Activated CD8-positive, alpha-beta memory T cell treated with anti-CD3 and anti-CD28 coated beads, Interleukin-2, amount 50 U/mL, for 4 hours (primary cell): ENCODE results near the gene RAB11FIP4.

Experiments
- DNase-seq: peaks from one replicate; pipeline ENCODE4 v3.0.0-alpha.2; 2020

The RAB11FIP4 gene

DNA sequence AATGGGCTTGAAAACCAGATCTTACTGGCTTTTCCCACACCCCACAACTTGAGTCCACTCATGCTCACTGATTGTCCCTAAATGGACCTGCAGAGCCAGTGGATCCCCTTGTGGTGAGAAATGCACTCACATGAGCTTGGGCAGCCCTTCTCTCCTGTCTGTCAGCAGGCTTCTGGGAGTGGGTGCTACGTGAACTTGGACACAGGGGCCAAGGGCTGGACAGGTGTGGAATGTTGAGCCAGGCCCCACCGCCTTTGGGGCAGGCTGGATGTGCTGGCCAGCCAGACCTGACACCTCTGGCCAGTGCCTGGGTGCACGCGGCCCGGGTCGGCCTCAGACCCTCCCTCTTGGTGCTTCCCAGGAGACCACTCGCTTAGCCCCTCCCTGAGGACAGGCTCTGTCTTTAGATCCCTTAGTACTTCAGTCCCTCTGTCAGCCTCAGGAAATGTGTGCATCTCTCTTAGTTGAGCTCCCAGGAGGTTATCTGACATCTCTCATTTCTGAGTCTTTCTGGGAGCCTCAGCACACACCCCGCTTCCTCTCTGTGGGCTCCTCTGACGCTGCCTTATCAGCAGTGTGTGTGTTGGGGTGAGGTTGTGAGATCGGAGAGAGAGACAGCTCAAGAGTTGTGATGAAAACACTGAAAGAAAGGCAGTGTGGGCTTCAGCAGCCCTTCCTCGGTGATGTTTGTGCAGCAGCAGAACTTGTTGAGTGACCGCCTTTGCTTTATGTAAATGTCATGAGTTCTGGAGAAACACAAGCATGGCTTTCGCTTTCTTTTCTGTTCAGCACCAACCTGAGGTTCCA is 117.0 kb downstream of the RAB11FIP4 start:
- peak; percentile 53 for DNase-seq

DNA sequence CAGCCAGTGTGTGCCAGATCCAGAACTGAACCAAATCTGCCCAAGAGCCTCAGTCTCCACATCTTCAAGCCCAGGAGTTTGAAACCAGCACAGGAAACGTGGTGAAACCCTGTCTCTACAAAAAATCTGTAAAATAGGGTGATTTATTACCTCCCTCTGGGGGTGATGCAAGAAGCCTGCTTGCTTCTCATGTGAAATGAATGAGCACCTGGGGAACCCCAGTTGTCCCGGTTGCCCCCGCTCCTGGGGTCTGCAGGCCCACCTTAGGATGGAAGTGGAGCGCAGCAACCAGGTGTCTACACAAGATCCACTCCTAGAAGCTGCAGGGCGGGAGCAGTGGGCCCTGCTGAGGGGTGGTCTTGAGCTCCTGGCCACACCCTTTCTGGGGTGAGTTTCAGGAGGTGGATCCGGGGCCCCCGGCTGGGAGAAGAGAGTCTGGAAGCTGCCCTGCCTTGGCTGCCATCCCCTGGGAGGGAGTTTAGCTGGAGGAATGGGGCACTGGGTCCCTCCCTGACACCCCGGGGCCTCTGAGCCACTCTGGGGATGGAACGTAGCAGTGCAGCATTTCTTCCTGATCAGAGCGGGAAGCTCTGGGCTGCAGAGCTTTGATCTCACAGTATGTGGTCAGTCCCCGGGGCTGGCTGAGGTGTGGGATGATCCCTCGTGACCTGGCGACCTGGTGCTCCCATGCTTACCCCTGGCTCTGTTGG is 117.8 kb downstream of the RAB11FIP4 start:
- DNase-seq, result no peak

DNA sequence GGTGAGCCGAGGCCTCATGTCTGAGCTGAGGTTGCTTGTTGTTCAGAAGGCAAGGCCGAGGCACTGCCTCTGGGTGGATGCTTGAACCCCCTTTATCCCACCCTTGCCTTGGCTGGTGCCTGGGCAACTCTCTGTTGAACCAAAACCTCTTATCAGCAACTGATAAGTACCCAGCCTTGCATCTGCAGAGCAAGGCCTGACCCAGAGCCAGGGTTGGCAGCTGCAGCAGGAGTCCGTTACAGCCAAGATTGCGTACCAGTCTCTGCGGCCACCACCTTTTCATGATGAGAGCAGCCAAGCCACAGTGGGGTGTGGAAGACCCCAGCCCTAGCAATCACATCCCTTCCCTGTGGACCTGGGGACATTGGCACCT is 118.3 kb downstream of the RAB11FIP4 start:
- DNase-seq, result no peak

DNA sequence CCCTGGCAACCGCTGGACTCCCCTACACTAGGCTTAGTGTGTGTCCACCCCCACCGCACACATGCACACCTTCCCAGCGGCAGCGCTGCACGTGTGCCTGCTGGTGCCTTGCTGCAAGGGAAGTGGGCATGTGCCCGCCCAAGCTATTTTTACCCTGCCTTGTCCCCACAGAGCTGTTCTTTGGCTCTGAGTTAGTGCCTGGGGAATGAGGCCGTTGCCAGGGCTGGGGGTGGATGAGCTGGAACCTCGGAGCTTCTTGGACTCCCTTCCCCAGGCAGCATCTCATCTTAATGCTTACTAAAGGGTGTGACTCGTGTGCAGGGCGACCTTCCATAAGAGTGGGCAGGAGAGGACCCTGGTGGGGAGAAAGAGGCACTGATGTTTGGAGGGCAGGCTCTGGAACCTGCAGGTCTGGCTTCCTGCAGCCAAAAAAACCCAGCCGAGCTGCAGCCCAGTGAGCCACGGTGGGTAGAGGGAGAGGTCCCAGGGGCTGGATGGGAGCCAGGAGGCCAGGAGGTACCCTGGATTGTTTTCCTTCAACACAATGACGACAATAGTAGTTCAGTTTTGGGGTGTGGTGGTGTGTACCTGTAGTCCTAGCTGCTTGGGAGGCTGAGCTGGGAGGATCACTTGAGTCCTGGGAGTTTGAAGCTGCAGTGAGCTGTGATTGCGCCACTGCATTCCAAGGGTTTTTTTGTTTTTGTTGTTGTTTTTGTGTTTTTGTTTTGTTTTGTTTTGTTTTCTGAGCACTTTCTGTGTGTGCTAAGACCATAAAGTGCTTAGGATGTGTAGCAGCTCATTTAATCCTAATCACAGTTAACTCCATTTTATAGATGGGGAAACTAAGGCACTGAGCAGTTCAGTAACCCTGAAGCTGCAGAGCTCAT is 119.1 kb downstream of the RAB11FIP4 start:
- no peak for DNase-seq

DNA sequence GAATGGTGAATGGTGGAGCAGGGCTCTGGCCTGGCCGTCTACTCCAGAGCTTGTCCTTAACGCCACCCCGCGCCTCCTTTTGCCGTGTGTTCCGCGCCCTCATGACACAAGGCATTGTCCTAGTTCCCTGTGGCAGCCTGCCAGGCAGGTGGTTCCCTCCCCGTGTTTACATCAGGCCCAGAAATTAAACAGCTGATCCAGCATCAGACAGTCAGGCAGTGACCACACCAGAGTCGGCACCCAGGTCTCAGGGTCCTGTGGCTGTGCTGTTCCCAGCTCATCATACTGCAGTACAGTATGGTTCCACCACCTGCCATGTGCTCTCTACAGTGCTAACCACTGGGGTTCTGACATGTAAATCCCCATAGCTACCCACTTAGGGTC is 119.7 kb downstream of the RAB11FIP4 start:
- no peak for DNase-seq

DNA sequence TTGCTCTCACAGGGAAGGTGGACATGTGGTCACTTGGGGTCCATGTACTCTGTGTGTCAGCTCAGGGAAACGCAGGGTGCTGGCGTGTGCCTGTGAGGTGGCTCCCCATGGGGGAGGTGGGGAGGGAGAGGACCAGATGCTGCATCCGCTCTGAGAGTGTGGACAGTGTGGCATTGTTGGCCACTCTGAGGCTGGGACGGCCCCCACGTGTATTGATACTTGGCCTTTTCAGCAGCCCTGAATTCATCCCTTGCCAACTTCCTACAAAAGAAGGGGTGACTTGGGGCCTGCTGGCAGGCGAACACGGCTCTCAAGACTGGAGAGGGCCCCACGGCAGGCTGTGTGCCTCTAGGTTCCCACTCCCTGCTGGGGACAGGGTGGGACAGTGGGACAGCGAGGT is 120.1 kb downstream of the RAB11FIP4 start:
- no peak for DNase-seq

DNA sequence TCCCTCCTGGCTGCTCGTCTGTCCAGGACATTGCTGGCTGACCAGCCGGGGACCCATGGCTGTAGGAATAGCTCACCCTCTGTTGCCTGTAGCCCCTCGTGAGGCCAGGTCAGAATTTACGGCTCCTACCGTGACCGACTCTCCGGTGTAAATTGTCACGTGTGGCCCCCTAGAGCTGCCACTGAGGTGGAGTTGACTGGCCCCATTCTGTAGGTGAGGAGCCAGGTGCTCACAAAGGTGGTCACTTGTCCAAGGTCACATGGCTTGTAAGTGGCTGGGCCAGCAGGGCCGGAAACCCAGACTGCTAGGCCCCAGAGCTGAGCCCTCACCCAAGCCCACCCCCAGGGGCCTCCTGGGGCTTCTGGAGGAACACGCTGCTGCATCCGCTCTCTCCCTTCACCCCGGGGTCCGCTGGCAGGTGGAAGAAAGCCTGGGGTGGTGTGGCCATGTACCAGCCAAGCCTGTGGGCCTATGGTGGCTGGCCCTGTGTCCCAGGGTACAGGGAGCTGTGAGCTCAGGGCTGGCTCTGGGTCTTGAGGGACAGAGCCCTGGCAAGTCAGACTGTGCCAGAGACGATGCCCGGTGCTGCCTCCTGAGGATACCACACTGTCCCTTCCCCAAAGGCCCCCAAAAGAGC is 120.7 kb downstream of the RAB11FIP4 start:
- DNase-seq, result no peak

DNA sequence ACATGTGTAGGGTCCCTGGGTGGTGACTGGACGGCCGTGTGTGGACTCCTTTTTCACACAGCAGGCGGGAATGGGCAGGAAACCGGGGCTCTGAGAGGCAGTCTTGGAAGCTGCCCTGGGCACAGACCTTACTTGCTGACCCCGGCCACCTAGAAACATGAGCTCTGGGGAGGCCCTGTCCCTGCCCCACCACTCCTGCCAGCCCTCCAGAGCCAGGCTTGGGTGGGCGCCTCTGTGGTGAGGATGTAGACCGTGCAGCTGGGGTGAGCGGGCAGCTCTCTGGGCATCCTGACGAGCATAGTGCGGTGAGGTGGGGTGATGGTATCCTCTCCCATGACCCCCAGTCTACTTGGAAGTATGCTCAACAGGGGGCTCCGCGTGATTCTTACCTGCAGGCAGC is 121.3 kb downstream of the RAB11FIP4 start:
- DNase-seq, result no peak

DNA sequence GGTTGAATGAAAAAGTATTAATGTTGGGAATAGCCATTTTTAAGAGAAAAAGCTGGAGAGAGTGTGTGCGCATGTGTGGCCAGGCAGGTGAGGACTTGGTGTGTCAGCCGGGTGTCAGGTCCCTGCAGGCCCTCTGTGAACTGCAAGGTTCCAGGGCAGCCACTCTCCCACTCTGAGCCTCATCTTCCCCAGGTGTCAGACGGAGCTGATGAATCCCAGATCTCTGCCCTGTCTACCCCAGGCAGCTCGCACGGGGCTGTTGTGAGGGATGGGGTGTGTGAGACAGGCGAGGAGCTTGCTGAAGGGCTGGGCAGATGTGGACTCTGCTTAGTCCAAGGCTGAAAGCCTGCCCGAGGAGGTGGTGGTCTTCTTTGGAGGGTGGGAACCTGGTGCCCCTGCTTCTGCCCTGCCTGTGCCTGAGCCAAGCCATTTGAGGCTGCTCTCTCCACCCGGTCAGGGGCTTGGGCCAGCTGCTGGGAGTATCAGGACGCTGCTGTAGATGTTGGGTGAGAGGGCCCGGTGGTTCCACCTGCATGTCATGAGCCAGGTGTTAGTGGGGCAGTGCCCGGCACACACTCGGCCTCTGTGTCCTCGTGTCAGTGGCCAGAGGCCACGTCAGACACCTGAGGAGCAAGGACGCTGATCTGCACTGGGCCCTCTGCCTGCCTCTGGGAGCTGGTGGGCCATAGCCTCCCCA is 122.4 kb downstream of the RAB11FIP4 start:
- DNase-seq, result no peak

DNA sequence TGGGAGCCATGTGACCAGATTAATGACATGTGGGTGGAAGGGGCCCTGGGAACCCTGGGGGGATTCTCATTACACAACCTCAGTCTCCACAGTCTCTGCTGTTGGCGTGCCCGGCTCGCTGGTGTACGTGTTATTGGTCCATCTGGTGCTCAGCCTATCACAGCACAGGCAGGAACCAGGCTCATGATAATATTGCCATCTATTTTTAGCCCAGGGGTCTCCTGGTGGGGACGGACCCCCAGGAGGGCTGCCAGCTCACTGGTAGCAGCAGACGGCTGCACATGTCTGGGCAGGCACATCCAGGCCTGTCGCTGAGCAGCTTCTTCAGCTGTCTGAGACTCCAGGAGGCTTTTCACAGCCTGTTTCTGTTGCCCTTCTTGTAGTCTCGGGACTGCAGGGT is 123.8 kb downstream of the RAB11FIP4 start:
- no peak for DNase-seq

DNA sequence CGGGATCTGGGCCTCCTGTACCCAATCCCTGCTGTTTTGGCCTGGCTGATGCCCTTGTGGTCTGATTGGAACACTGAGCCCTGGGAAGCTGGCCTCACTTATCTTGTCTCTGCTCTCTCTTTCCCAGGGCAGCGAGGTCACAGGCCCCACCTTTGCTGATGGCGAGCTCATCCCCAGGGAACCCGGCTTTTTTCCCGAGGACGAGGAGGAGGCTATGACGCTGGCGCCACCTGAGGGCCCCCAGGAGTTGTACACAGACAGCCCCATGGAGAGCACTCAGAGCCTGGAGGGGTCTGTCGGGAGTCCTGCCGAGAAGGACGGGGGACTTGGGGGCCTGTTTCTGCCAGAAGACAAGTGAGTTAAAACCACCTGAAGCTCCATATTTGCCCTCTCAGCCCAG is 126.0 kb downstream of the RAB11FIP4 start:
- DNase-seq, result no peak

DNA sequence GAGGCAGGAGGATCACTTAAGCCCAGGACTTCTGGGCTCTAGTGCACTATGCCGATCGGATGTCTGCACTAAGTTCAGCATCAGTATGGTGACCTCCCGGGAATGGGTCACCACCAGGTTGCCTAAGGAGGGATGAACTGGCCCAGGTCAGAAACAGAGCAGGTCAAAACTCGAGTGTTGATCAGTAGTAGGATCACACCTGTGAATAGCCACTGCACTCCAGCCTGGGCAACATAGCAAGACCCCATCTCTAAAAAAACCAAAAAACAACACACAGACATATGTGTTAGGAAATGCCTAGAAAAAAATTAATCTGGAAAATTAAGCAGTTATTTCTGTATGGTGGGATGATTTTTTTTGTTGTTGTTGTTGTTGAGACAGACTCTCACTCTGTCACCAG is 127.0 kb downstream of the RAB11FIP4 start:
- no peak for DNase-seq

DNA sequence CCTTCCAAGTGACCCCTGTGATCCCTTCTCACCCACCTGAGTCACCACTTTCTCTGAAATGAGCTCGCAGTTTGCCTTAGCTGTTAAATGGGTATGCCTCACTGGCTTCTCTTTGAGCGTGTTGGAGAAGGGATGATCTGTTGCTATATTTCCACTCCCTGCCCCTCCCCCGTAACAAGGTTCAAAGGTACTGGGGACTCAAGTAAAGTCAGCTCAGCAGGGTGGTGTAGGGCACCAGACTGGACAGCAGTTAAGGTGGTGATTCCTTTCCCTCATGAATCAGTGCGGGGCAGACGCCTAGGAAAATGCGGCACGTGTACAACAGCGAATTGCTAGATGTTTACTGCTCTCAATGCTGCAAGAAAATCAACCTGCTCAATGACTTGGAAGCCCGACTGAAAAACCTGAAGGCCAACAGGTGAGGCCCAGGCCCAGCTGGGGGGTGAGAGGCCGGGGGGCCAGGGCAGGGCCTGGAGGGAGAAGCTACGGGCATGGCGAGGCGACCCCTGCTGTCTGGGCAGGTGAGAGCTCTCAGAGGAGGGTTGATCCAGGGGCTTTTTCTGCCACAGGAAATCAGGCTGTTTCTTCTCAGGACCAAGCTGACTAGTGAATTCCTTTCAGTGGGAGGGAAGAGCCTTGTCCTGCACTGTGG is 130.3 kb downstream of the RAB11FIP4 start:
- no peak for DNase-seq

DNA sequence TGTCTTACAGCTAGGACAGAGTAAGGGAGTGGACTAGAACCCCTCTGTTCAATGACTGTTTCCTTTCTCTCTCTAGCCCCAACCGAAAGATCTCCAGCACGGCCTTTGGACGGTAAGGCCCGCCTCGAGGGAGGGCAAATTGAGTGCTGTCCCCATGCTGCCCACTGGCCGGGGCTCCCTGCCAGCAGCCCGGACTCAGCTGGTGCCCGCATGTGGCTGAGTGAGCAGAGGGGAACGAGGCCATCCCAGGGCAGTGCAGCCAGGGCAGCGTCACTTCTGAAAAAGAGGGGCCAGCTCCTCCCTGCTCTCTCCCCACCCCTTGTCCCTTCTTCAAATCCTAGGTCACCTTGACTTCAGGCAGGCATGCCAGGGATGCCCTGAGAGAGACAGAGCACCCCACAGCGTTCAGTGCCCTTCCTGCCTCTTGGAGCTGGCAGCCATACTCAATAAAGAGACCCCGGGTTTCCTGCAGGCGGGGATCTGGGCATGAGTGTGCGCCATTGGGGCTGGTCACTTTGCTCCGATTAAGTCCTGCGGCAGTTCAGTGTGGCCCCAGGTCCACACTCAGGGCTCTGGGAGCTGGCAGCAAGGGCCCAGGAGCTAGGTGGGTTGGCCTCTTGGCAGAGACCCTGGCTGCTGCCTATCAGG is 130.9 kb downstream of the RAB11FIP4 start:
- no peak for DNase-seq

DNA sequence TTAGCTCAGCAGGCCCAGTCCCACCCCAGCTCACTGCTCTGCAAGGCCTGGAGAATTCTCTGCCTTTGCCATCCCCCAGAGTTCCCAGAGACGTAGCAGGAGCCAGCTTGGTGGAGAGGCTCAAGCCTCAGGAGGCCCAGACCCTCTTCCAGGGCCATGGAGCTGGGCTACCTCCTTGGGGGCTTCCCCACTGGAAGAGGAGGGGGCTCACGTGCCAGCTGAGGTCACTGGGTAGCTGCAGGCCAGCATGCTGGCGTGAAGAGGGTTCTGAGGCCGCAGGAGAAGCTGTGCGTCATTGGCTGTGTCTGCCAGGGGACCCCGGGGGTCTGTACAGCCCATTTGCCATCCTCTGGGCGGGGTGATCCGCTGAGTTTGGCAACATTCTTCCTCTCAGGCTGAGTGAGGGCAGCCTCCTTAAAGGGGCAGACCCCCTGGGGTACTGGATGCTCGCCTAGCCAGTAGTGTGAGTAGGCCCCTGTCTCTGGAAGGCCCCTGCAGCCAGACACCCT is 131.6 kb downstream of the RAB11FIP4 start:
- DNase-seq, result no peak

DNA sequence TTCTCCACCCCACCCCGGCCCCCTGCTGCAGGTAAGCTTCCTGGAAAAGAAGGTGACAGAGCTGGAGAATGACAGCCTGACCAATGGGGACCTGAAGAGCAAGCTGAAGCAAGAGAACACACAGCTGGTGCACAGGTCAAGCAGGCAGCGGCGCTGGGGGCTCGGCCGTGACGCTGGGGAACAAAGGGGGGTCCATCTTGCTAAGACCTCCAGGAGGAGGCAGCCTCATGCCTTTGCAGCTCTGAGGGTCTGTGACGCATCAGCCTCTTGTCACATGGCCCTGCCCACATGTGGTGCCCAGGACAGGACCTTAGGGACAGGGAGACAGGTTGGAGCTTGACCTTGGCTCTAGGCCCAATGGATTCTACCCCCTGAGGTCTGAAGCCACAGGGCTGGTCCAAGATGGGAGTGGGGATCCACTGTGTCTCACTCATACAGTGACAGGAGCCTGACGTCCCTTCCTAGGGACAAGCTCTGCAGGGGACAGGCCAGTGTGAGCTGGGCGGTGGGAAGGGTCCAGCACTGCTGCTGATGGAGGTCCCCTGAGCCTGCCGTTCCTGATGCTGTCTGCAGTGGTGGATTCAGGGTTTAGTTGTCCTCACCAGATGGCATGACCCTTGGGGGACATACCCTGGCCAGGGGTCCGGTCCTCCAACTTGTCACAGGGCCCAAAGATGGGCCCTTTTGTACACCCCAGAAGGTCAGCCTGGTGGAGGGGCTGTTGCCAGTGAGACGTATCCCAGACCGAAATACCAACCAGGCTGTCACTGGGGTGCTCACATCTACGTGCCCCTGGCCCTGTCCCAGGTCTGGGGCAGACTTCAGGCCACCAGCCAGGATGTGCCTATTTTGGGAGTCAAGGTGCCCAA is 132.6 kb downstream of the RAB11FIP4 start:
- DNase-seq, result no peak

DNA sequence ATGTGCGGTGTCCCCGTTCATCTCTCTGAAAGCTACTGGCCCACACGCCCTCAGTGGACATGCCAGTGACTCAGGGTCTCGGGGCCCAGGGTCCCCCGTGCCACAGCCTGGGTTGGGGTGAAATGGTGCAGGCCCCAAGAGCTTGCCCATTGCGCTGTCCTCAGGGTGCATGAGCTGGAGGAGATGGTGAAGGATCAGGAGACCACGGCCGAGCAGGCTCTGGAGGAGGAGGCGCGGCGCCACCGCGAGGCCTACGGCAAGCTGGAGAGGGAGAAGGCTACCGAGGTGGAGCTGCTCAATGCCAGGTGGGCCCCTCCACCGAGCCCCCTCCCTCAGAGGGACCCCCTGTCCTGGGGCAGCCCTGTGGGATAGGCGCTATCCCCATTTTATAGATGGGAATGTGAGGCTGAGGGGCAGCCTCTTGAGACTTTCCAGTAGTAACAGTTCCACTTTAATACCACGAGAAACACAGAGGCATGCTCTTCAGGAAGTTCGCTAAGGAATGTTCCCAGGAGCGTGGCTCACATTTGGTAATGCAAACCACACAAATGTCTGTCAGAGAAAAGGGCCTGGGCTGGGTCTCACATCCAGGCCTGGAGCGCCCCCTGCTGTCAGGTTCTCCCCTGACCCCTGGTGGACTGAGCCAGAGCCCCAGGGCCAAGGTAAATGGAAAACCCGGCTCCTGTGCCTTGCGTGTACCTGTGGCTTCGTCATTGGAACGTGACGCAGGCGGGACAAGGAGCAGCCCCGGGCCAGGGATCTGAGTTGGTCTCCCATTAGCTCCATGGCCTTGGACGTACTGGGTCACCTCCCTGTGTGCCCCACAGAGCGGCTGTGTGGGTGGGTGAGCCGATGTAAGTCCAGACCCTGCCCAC is 133.7 kb downstream of the RAB11FIP4 start:
- peak; percentile 91 for DNase-seq

DNA sequence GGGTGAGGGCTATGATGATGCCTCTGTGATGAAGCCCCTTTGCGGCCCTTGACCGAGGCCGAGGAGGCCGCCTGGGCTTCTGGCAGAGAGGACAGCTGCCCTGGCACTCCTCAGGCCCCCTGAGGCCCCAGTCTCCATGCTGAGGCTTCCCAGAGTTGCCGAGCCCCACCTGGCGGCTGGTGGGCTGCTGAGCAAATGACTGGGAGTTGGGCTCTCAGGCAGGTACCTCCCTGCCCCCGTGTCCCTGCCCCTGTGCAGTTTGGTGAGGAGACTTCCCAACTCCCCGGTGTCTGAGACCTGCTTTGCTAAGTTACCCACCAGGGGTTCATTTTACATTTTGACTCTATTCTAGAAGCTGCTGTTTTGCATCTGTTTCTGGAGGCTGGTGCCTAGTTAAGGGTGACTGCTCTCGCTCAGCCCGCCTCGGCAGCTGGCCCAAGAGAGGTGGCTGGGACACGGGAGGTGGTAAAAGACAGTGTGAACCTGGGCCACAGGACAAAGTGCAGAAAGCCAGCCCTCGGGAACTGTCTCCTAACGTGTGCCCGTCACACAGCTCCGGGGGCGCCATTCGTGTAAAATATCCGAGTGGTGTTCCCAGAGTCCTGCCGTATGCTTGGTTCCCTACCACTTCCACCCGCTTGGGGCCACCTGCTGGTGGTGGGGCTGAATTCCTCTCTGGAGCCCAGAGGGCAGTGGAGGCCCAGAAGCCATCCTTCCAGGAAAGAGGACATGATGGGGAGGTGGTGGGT is 134.5 kb downstream of the RAB11FIP4 start:
- DNase-seq, result no peak
